Type B pancreatic cell (in vitro differentiated cells): Measurements from ENCODE around the gene ACTA1. TPM values are rescaled to one million over a fixed set of nuclear protein-coding genes. Genes with fewer than 3 reads are reported as not detected.

Experiments
- DNase-seq: peaks from one replicate; pipeline ENCODE4 v3.0.0; 2021; ENCODE audit warnings: mixed read lengths; ENCODE audit not compliant: unreplicated experiment; ENCODE audit errors: extremely low spot score
- H3K27ac Mint-ChIP-seq: 2 replicates; pipeline ENCODE4 v1.8.0; 2021; ENCODE audit warnings: mild to moderate bottlenecking, mixed read lengths
- H3K27me3 Mint-ChIP-seq: 2 replicates; pipeline ENCODE4 v1.8.0; 2021; ENCODE audit warnings: mixed read lengths
- H3K36me3 Mint-ChIP-seq: 2 replicates; pipeline ENCODE4 v1.8.0; 2021; ENCODE audit warnings: mixed read lengths
- H3K4me1 Mint-ChIP-seq: one replicate; pipeline ENCODE4 v1.8.0; 2021; ENCODE audit warnings: mixed read lengths; ENCODE audit not compliant: unreplicated experiment
- H3K4me3 Mint-ChIP-seq: 2 replicates; pipeline ENCODE4 v1.8.0; 2021; ENCODE audit warnings: mild to moderate bottlenecking, mixed read lengths
- H3K9me3 Mint-ChIP-seq: 2 replicates; pipeline ENCODE4 v1.8.0; 2021; ENCODE audit warnings: mixed read lengths
- CTCF ChIP-seq: fragments of 200-600 bp; sonication (generic); conservative IDR thresholded peaks from 2 replicates; pipeline ENCODE4 v1.5.0; 2021; ENCODE audit warnings: antibody characterized with exemption, mild to moderate bottlenecking
- total RNA-seq: library from RNA; stranded (reverse); gene quantifications from 2 replicates; pipeline ENCODE4 v1.2.1, GENCODE V29; 2021; ENCODE audit warnings: low replicate concordance

The ACTA1 gene
- total RNA-seq, 1 donor from 2014 or later: 1.9 TPM

GRCh38 chr1:229433364-229434004 is 410 bp downstream of the ACTA1 start:
- peaks cover 9% of the 10 kb centered on the region for H3K4me1 Mint-ChIP-seq
- no peak overlapping the region for H3K4me3 Mint-ChIP-seq
- no peak for TF ChIP-seq CTCF
- peaks cover 67% of the 10 kb centered on the region for H3K27me3 Mint-ChIP-seq
- H3K27ac Mint-ChIP-seq: no peak overlapping the region
- H3K36me3 Mint-ChIP-seq: no peaks in the 10 kb centered on the region
- H3K9me3 Mint-ChIP-seq: no peaks in the 10 kb centered on the region
- no peak for DNase-seq

- no peak overlapping the region for H3K4me3 Mint-ChIP-seq
- DNase-seq: no peak
- no peaks in the 10 kb centered on the region for H3K36me3 Mint-ChIP-seq
- H3K4me1 Mint-ChIP-seq: peaks cover 9% of the 10 kb centered on the region
- no peaks in the 10 kb centered on the region for H3K9me3 Mint-ChIP-seq
- no peak overlapping the region for H3K27ac Mint-ChIP-seq
- no peak for TF ChIP-seq CTCF
- H3K27me3 Mint-ChIP-seq: peaks cover 73% of the 10 kb centered on the region
Measured at GRCh38 chr1:229432905-229433304, 989 bp downstream of the ACTA1 start.

GRCh38 chr1:229432116-229432461 is 1.8 kb downstream of the ACTA1 start:
- no peak overlapping the region for H3K27ac Mint-ChIP-seq
- H3K36me3 Mint-ChIP-seq: no peaks in the 10 kb centered on the region
- no peak overlapping the region for H3K4me3 Mint-ChIP-seq
- TF ChIP-seq CTCF: no peak
- H3K9me3 Mint-ChIP-seq: no peaks in the 10 kb centered on the region
- H3K27me3 Mint-ChIP-seq: peaks cover 78% of the 10 kb centered on the region
- DNase-seq: no peak
- H3K4me1 Mint-ChIP-seq: peaks cover 9% of the 10 kb centered on the region

GRCh38 chr1:229431284-229432115 is 2.4 kb downstream of the ACTA1 start:
- Mint-ChIP-seq H3K4me3 (peak overlapping the region; percentile 47), H3K4me1 (peaks cover 9% of the 10 kb centered on the region), H3K27me3 (peaks cover 79% of the 10 kb centered on the region), H3K9me3 (no peaks in the 10 kb centered on the region), H3K36me3 (no peaks in the 10 kb centered on the region), H3K27ac (peak overlapping the region; percentile 3)
- TF ChIP-seq CTCF: no peak
- DNase-seq: no peak

GRCh38 chr1:229430761-229431283 is 3.1 kb downstream of the ACTA1 start:
- no peaks in the 10 kb centered on the region for H3K9me3 Mint-ChIP-seq
- no peak for DNase-seq
- peaks cover 78% of the 10 kb centered on the region for H3K27me3 Mint-ChIP-seq
- H3K27ac Mint-ChIP-seq: peak overlapping the region; percentile 3
- H3K4me1 Mint-ChIP-seq: peaks cover 9% of the 10 kb centered on the region
- no peaks in the 10 kb centered on the region for H3K36me3 Mint-ChIP-seq
- peak overlapping the region; percentile 47 for H3K4me3 Mint-ChIP-seq
- TF ChIP-seq CTCF: no peak
